ENCODE measurements around the gene NAGLU.
"Not testable (repeated sequence)": the region's sequence is repeated elsewhere in the genome, so short reads cannot be mapped to it uniquely, and the experiment has no call there.

Gene NAGLU

DNA sequence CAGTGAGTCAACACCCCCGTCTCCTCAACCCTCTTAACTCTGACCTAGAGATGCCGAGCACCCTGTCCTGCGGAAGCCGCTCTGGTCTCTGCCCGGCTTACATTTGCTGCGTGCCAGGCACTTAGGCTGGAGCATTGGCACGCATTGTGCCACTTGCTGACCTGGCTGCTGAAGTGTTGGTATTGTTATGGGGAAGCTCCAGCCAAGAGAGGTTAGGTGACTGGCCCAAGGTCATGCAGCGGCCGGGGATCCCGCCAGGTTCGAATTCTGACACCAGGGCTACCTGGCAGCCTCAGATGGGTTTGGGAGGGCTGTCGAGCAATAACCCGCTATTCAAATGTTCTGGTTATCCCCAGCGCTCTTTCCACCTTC lies 11.6 kb downstream of the NAGLU start:
- no CpG with 5 or more reads among the region's 14 CpGs for WGBS, 2 donors (ENCODE audit: extremely low coverage in 2 of 2, insufficient read length in 2 of 2, insufficient replicate concordance in 1 of 2)
- no peaks in the 10 kb centered on the region for H3K27me3 ChIP-seq (ENCODE audit: control insufficient read depth in 3 of 3, insufficient read depth in 3 of 3, low read depth in 1 of 3, low read length in 3 of 3)
- no peak overlapping the region for H2AFZ ChIP-seq (ENCODE audit: low read length)
- no peak overlapping the region for H3K14ac ChIP-seq (ENCODE audit: low read length)
- H3K18ac ChIP-seq (ENCODE audit: low read length) = peak overlapping the region; percentile 83
- H3K23ac ChIP-seq (ENCODE audit: low read depth, low read length, poor library complexity) = peak overlapping the region; percentile 98
- H2AK5ac ChIP-seq (ENCODE audit: low read depth, low read length) = peak overlapping the region; percentile 96
- no peak overlapping the region for H3K4ac ChIP-seq (ENCODE audit: low read length)
- no peak overlapping the region for H3K4me3 ChIP-seq (ENCODE audit: low read length in 2 of 2)
- H3K36me3 ChIP-seq (replicated peaks in 1 of 2; ENCODE audit: control insufficient read depth in 2 of 2, insufficient read depth in 2 of 2, low read length in 2 of 2) = peaks cover 10 to 24% of the 10 kb centered on the region in 2 donors
- no peak overlapping the region for H4K91ac ChIP-seq (ENCODE audit: low read depth, low read length, poor library complexity)
- no peak overlapping the region for H3K9ac ChIP-seq (ENCODE audit: low read depth, low read length, poor library complexity)
- H2BK12ac ChIP-seq (ENCODE audit: low read length) = peak overlapping the region; percentile 73
- H4K8ac ChIP-seq (ENCODE audit: low read depth, low read length) = no peak overlapping the region
- no peaks in the 10 kb centered on the region for H3K9me3 ChIP-seq (replicated peaks in 1 of 2; ENCODE audit: control insufficient read depth in 2 of 2, insufficient read depth in 1 of 2, low read depth in 1 of 2, low read length in 2 of 2)
- peak overlapping the region; percentile 89 for H2BK15ac ChIP-seq (ENCODE audit: low read length)
- no peak overlapping the region for H3K27ac ChIP-seq (replicated peaks; ENCODE audit: low read length)
- no peak overlapping the region for H2BK5ac ChIP-seq (ENCODE audit: low read length)
- peak overlapping the region; percentile 73 for H3K4me2 ChIP-seq (ENCODE audit: insufficient read depth, low read length, poor library complexity, severe bottlenecking)
- peak overlapping the region; percentile 83 for H2BK120ac ChIP-seq (ENCODE audit: low read depth, low read length)
- peaks cover 1% of the 10 kb centered on the region for H3K79me1 ChIP-seq (ENCODE audit: low read depth, low read length)
- no peak for DNase-seq (ENCODE audit: low spot score)
- peaks cover 0 to 5% of the 10 kb centered on the region in 2 donors for H3K4me1 ChIP-seq (ENCODE audit: control insufficient read depth in 2 of 2, insufficient read depth in 1 of 2, low read depth in 1 of 2, low read length in 2 of 2)

GRCh38 chr17:42548070-42548837 lies 12.2 kb downstream of the NAGLU start:
- Histone ChIP-seq H2AK5ac (ENCODE audit: low read depth, low read length) (peak overlapping the region; percentile 96), H3K14ac (ENCODE audit: low read length) (no peak overlapping the region), H3K27ac (replicated peaks; ENCODE audit: low read length) (peak overlapping the region; percentile 87), H2BK5ac (ENCODE audit: low read length) (no peak overlapping the region), H3K27me3 (ENCODE audit: control insufficient read depth in 3 of 3, insufficient read depth in 3 of 3, low read depth in 1 of 3, low read length in 3 of 3) (no peaks in the 10 kb centered on the region), H3K79me1 (ENCODE audit: low read depth, low read length) (peaks cover 3% of the 10 kb centered on the region), H3K4me3 (ENCODE audit: low read length in 2 of 2) (peak overlapping the region in 1 of 2 donors; percentile 78), H3K9ac (ENCODE audit: low read depth, low read length, poor library complexity) (peak overlapping the region; percentile 97), H3K36me3 (replicated peaks in 1 of 2; ENCODE audit: control insufficient read depth in 2 of 2, insufficient read depth in 2 of 2, low read length in 2 of 2) (peaks cover 7 to 19% of the 10 kb centered on the region in 2 donors), H2AFZ (ENCODE audit: low read length) (no peak overlapping the region), H2BK15ac (ENCODE audit: low read length) (peak overlapping the region; percentile 89), H3K18ac (ENCODE audit: low read length) (peak overlapping the region; percentile 99), H3K4ac (ENCODE audit: low read length) (no peak overlapping the region), H3K4me1 (ENCODE audit: control insufficient read depth in 2 of 2, insufficient read depth in 1 of 2, low read depth in 1 of 2, low read length in 2 of 2) (peaks cover 0 to 5% of the 10 kb centered on the region in 2 donors), H4K8ac (ENCODE audit: low read depth, low read length) (peak overlapping the region; percentile 92), H2BK120ac (ENCODE audit: low read depth, low read length) (peak overlapping the region; percentile 83), H4K91ac (ENCODE audit: low read depth, low read length, poor library complexity) (no peak overlapping the region), H3K4me2 (ENCODE audit: insufficient read depth, low read length, poor library complexity, severe bottlenecking) (peak overlapping the region; percentile 73), H3K23ac (ENCODE audit: low read depth, low read length, poor library complexity) (peak overlapping the region; percentile 98), H2BK12ac (ENCODE audit: low read length) (no peak overlapping the region), H3K9me3 (replicated peaks in 1 of 2; ENCODE audit: control insufficient read depth in 2 of 2, insufficient read depth in 1 of 2, low read depth in 1 of 2, low read length in 2 of 2) (no peaks in the 10 kb centered on the region)
- peak; percentile 71 for DNase-seq (ENCODE audit: low spot score)
- no CpG with 5 or more reads among the region's 74 CpGs for WGBS, 2 donors (ENCODE audit: extremely low coverage in 2 of 2, insufficient read length in 2 of 2, insufficient replicate concordance in 1 of 2)

GRCh38 chr17:42548993-42549755 lies 13.1 kb downstream of the NAGLU start:
- H3K4me3 ChIP-seq (ENCODE audit: low read length in 2 of 2) = no peak overlapping the region
- peaks cover 0 to 9% of the 10 kb centered on the region in 2 donors for H3K4me1 ChIP-seq (ENCODE audit: control insufficient read depth in 2 of 2, insufficient read depth in 1 of 2, low read depth in 1 of 2, low read length in 2 of 2)
- H4K8ac ChIP-seq (ENCODE audit: low read depth, low read length) = no peak overlapping the region
- no peak overlapping the region for H3K18ac ChIP-seq (ENCODE audit: low read length)
- no peak for DNase-seq (ENCODE audit: low spot score)
- H3K27me3 ChIP-seq (ENCODE audit: control insufficient read depth in 3 of 3, insufficient read depth in 3 of 3, low read depth in 1 of 3, low read length in 3 of 3) = no peaks in the 10 kb centered on the region
- no peaks in the 10 kb centered on the region for H3K9me3 ChIP-seq (replicated peaks in 1 of 2; ENCODE audit: control insufficient read depth in 2 of 2, insufficient read depth in 1 of 2, low read depth in 1 of 2, low read length in 2 of 2)
- H3K27ac ChIP-seq (replicated peaks; ENCODE audit: low read length) = peak overlapping the region; percentile 87
- no peak overlapping the region for H2BK12ac ChIP-seq (ENCODE audit: low read length)
- no peak overlapping the region for H3K23ac ChIP-seq (ENCODE audit: low read depth, low read length, poor library complexity)
- WGBS, 2 donors (ENCODE audit: extremely low coverage in 2 of 2, insufficient read length in 2 of 2, insufficient replicate concordance in 1 of 2) = no CpG with 5 or more reads among the region's 14 CpGs
- H3K14ac ChIP-seq (ENCODE audit: low read length) = no peak overlapping the region
- no peak overlapping the region for H2AFZ ChIP-seq (ENCODE audit: low read length)
- H2BK120ac ChIP-seq (ENCODE audit: low read depth, low read length) = no peak overlapping the region
- H2BK15ac ChIP-seq (ENCODE audit: low read length) = no peak overlapping the region
- peaks cover 6% of the 10 kb centered on the region for H3K79me1 ChIP-seq (ENCODE audit: low read depth, low read length)
- H3K4ac ChIP-seq (ENCODE audit: low read length) = no peak overlapping the region
- H4K91ac ChIP-seq (ENCODE audit: low read depth, low read length, poor library complexity) = no peak overlapping the region
- H3K36me3 ChIP-seq (replicated peaks in 1 of 2; ENCODE audit: control insufficient read depth in 2 of 2, insufficient read depth in 2 of 2, low read length in 2 of 2) = peaks cover 4 to 10% of the 10 kb centered on the region in 2 donors
- H2AK5ac ChIP-seq (ENCODE audit: low read depth, low read length) = no peak overlapping the region
- H3K4me2 ChIP-seq (ENCODE audit: insufficient read depth, low read length, poor library complexity, severe bottlenecking) = peak overlapping the region; percentile 73
- no peak overlapping the region for H3K9ac ChIP-seq (ENCODE audit: low read depth, low read length, poor library complexity)
- H2BK5ac ChIP-seq (ENCODE audit: low read length) = no peak overlapping the region

GRCh38 chr17:42552736-42553135 lies 16.7 kb downstream of the NAGLU start, which contains the start of gene HSD17B1:
TSS of gene HSD17B1 (plus strand) at chr17:42552923. CDS start at chr17:42552934, 11 bp downstream.
- Histone ChIP-seq H3K4me2 (ENCODE audit: insufficient read depth, low read length, poor library complexity, severe bottlenecking) (peak within 1 kb of the TSS; percentile 72), H2AK5ac (ENCODE audit: low read depth, low read length) (peak within 1 kb of the TSS; percentile 54), H3K4me1 (ENCODE audit: control insufficient read depth in 2 of 2, insufficient read depth in 1 of 2, low read depth in 1 of 2, low read length in 2 of 2) (peaks cover 6 to 13% of the 10 kb centered on the region in 2 donors), H2BK120ac (ENCODE audit: low read depth, low read length) (peak within 1 kb of the TSS; percentile 72), H2BK5ac (ENCODE audit: low read length) (peak within 1 kb of the TSS; percentile 66), H3K4me3 (ENCODE audit: low read length in 2 of 2) (peak within 1 kb of the TSS; percentile 89 to 97), H4K8ac (ENCODE audit: low read depth, low read length) (peak within 1 kb of the TSS; percentile 43), H3K23ac (ENCODE audit: low read depth, low read length, poor library complexity) (peak within 1 kb of the TSS; percentile 37)
- not testable (repeated sequence) for H2BK15ac ChIP-seq (ENCODE audit: low read length); H3K18ac ChIP-seq (ENCODE audit: low read length); H3K9ac ChIP-seq (ENCODE audit: low read depth, low read length, poor library complexity); H2BK12ac ChIP-seq (ENCODE audit: low read length); H3K9me3 ChIP-seq (replicated peaks in 1 of 2; ENCODE audit: control insufficient read depth in 2 of 2, insufficient read depth in 1 of 2, low read depth in 1 of 2, low read length in 2 of 2); H3K27ac ChIP-seq (replicated peaks; ENCODE audit: low read length); H2AFZ ChIP-seq (ENCODE audit: low read length); DNase-seq (ENCODE audit: low spot score); H3K79me1 ChIP-seq (ENCODE audit: low read depth, low read length); H4K91ac ChIP-seq (ENCODE audit: low read depth, low read length, poor library complexity); H3K4ac ChIP-seq (ENCODE audit: low read length); H3K14ac ChIP-seq (ENCODE audit: low read length); H3K27me3 ChIP-seq (ENCODE audit: control insufficient read depth in 3 of 3, insufficient read depth in 3 of 3, low read depth in 1 of 3, low read length in 3 of 3); H3K36me3 ChIP-seq (replicated peaks in 1 of 2; ENCODE audit: control insufficient read depth in 2 of 2, insufficient read depth in 2 of 2, low read length in 2 of 2)
- WGBS, 2 donors (ENCODE audit: extremely low coverage in 2 of 2, insufficient read length in 2 of 2, insufficient replicate concordance in 1 of 2) = no CpG with 5 or more reads among the region's 15 CpGs

Data from neuronal stem cell (in vitro differentiated cells).